Activated CD4-positive, alpha-beta T cell treated with anti-CD3 and anti-CD28 coated beads for 36 hours (primary cell): ENCODE measurements around the gene NAP1L4. TPM values are rescaled to one million over a fixed set of nuclear protein-coding genes. Genes with fewer than 3 reads are reported as not detected.

Source experiments
- total RNA-seq, 2 experiments: library from RNA; stranded (reverse); gene quantifications; one replicate each; pipeline ENCODE4 v1.2.3, GENCODE V29; 2021

Gene NAP1L4
- total RNA-seq, 2 experiments from 2014 or later = 241 to 246 TPM

Other genes starting within 250 kb of the NAP1L4 start
- gene CDKN1C, start 106.6 kb downstream of the NAP1L4 start, total RNA-seq = under 1 TPM; 0.21 to 0.53 TPM
- gene PHLDA2, start 62.9 kb downstream of the NAP1L4 start, total RNA-seq = 1 to 10 TPM; 3.1 to 3.7 TPM
- gene CARS1, start 65.1 kb upstream of the NAP1L4 start, total RNA-seq = 100 to 1,000 TPM in 1 of 2 experiments, 10 to 100 TPM in 1; 94.1 to 126 TPM
- gene OSBPL5, start 173.0 kb upstream of the NAP1L4 start, total RNA-seq = 1 to 10 TPM; 5.8 to 7.1 TPM
- not detected for gene MRGPRG, start 226.5 kb upstream of the NAP1L4 start, total RNA-seq
- gene MRGPRE, start 240.1 kb upstream of the NAP1L4 start, total RNA-seq = not detected